GM19452 (cell line): Measurements from ENCODE around the gene IL10RB.
A peak's percentile ranks its signal among the peaks of the same experiment; 100 is the strongest.
"Not testable (repeated sequence)": the region's sequence is repeated elsewhere in the genome, so short reads cannot be mapped to it uniquely, and the experiment has no call there.

Experiments
- ATAC-seq: cut with Tn5 transposase; IDR thresholded peaks from one replicate; pipeline ENCODE4 v1.9.1; 2021; ENCODE audit not compliant: unreplicated experiment

The IL10RB gene

GRCh38 chr21:33266050-33266788, at the start of gene IL10RB:
IL10RB (plus strand) TSS chr21:33266367; CDS start chr21:33266466, 99 bp downstream.
- peak; percentile 43 for ATAC-seq

GRCh38 chr21:33217138-33217520, 49.0 kb upstream of the IL10RB start:
- no peak for ATAC-seq

- no peak for ATAC-seq
Measured at GRCh38 chr21:33219300-33219699, 46.9 kb upstream of the IL10RB start.

- no peak for ATAC-seq
Measured at GRCh38 chr21:33219954-33220353, 46.2 kb upstream of the IL10RB start.

- ATAC-seq, result not testable (repeated sequence)
Measured at GRCh38 chr21:33225376-33225775, 40.8 kb upstream of the IL10RB start.

GRCh38 chr21:33228455-33228854, 37.7 kb upstream of the IL10RB start:
- no peak for ATAC-seq

GRCh38 chr21:33229099-33229783, 36.9 kb upstream of the IL10RB start:
- ATAC-seq, result no peak

GRCh38 chr21:33229784-33230544, 36.2 kb upstream of the IL10RB start, which contains the start of gene IFNAR2:
IFNAR2 (plus strand) TSS chr21:33229938; CDS start chr21:33241923, 11,985 bp downstream.
- peak; percentile 68 for ATAC-seq

- ATAC-seq, result peak; percentile 32
Measured at GRCh38 chr21:33230545-33231324, 35.4 kb upstream of the IL10RB start.

- ATAC-seq, result no peak
Measured at GRCh38 chr21:33231526-33231925, 34.6 kb upstream of the IL10RB start.

- ATAC-seq, result no peak
Measured at GRCh38 chr21:33232291-33233034, 33.7 kb upstream of the IL10RB start.

GRCh38 chr21:33234635-33235520, 31.3 kb upstream of the IL10RB start:
- ATAC-seq, result no peak

- no peak for ATAC-seq
Measured at GRCh38 chr21:33236013-33236686, 30.0 kb upstream of the IL10RB start.

GRCh38 chr21:33236766-33237165, 29.4 kb upstream of the IL10RB start:
- ATAC-seq, result no peak

- no peak for ATAC-seq
Measured at GRCh38 chr21:33237486-33237885, 28.7 kb upstream of the IL10RB start.

- ATAC-seq, result peak; percentile 16
Measured at GRCh38 chr21:33238146-33238545, 28.0 kb upstream of the IL10RB start.

- peak; percentile 72 for ATAC-seq
Measured at GRCh38 chr21:33238565-33239255, 27.5 kb upstream of the IL10RB start.

- ATAC-seq, result not testable (repeated sequence)
Measured at GRCh38 chr21:33239559-33240127, 26.5 kb upstream of the IL10RB start.
